GM10266 (cell line): ENCODE data around the gene TRAPPC3L.

Source experiments
- DNase-seq: peaks from one replicate; pipeline ENCODE4 v3.0.0; 2012; ENCODE audit errors: extremely low spot score
- CTCF ChIP-seq: IDR thresholded peaks from 2 replicates; pipeline ENCODE4 v1.5.1; 2012; ENCODE audit warnings: mild to moderate bottlenecking, low read depth; ENCODE audit not compliant: control insufficient read depth, insufficient read depth; ENCODE audit errors: missing control alignments

The TRAPPC3L gene

GRCh38 chr6:116545651-116546050 lies at the start of gene TRAPPC3L:
Gene TRAPPC3L (minus strand): TSS chr6:116545684. CDS start chr6:116545514, 170 bp downstream.
- no peak for DNase-seq
- no peak for TF ChIP-seq CTCF

GRCh38 chr6:116595247-116595646 lies 49.8 kb upstream of the TRAPPC3L start:
- TF ChIP-seq CTCF, result no peak
- DNase-seq, result no peak

DNA sequence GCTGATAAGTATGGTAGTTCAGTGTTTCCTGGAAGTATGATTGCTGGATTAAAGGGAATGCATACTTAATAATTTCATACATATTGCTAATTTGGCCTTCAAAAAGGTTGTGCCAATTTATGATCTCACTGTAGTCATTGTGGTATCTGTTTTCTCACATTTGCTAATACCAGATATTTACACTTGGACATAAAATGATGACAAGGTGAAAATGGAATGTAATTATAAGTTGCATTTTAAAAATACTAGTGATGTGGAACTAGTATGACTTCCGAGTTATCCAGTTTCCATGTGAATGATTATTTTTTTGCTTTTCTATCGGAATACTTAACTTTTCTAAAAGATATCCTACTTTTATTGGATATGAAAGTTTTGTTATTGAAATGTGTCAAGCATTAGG lies 41.3 kb upstream of the TRAPPC3L start:
- DNase-seq, result no peak
- no peak for TF ChIP-seq CTCF

DNA sequence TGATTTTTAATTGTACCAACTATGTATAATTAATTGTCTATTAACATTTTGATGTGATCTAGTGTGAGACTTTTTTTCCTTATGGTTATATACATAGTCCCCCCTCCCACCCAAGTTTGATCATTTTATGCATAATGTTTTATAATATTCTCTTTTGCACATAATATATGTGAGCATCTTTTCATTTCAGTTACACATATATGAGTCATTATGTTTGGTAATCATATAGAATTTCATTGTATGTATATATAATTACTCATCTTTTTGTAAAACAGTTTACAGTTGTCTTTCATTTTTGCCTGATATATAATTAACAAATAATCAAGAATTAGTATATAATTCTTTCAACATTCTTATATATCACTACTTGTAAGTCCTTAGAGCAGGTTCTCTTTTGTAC lies 40.8 kb upstream of the TRAPPC3L start:
- no peak for TF ChIP-seq CTCF
- DNase-seq, result no peak

DNA sequence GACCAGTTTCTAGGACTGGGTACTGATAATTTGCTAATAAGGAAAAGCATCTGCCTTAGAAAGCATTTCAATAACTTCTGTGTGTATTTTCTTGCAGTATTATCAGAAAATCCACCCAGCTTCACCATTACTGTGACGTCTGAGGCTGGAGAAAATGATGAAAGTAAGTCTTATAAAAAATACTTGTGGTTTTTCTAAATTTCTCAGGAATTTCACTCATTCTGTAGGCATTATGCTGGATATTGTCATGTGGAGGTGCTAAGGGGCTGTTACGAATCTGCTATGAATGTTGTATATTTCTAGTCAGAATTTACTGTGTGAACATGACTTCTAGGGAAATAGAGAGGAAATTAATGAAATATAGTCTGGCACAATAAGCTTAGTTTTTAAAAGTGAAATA lies 34.7 kb upstream of the TRAPPC3L start:
- no peak for TF ChIP-seq CTCF
- no peak for DNase-seq

GRCh38 chr6:116579143-116579542 lies 33.7 kb upstream of the TRAPPC3L start:
- DNase-seq, result no peak
- TF ChIP-seq CTCF, result no peak

DNA sequence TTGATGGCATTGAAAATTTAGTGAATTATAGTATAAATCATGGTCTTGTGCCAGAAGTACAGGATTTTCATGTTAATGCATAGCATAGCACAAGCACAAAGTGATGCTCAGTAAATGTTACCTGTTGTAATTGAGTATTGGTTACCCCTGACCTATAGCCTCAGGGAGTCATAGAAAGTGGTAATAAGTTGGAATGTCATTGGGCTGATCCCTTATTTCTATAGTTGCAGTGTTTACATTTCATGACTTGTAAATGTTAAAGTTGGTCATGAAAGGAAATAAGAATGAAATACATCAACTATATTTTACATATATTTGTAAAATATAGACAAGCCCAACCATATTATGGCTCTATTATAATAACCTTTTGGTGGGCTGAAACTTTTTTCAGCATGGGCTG lies 32.9 kb upstream of the TRAPPC3L start:
- no peak for DNase-seq
- no peak for TF ChIP-seq CTCF

- TF ChIP-seq CTCF, result no peak
- no peak for DNase-seq
These were observed 32.0 kb upstream of the TRAPPC3L start for GRCh38 chr6:116577486-116577885.
